Stimulated activated CD4-positive, alpha-beta T cell treated with anti-CD3 and anti-CD28 coated beads, TNF-alpha, amount 100 ng/mL, for 24 hours (primary cell): ENCODE results near the gene SUPT20HL1.
"Not testable (repeated sequence)": the region's sequence is repeated elsewhere in the genome, so short reads cannot be mapped to it uniquely, and the experiment has no call there.

Source experiments
- DNase-seq, 3 experiments: peaks; one replicate each; pipeline ENCODE4 v3.0.0-alpha.2; 2020; ENCODE audit warnings: low read depth in 3 of 3

SUPT20HL1 gene

DNA sequence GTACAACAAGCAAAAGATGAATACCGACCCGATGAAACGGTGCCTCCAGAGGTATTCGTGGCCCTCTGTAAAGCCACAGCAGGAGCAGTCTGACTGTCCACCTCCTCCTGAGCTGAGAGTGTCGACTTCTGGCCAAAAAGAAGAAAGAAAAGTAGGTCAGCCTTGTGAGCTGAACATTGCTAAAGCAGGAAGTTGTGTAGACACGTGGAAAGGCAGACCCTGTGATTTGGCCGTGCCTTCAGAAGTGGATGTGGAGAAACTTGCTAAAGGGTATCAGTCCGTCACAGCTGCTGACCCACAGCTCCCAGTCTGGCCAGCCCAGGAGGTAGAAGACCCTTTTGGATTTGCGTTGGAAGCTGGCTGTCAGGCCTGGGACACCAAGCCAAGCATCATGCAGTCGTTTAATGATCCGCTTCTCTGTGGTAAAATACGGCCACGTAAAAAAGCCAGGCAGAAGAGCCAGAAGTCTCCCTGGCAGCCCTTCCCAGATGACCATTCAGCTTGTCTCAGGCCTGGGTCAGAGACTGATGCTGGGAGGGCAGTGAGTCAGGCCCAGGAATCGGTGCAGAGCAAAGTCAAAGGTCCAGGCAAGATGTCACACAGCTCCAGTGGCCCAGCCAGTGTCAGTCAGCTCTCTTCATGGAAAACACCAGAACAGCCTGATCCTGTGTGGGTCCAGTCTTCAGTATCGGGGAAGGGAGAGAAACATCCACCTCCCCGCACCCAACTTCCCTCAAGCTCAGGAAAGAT is 3.2 kb downstream of the SUPT20HL1 start:
- DNase-seq: not testable (repeated sequence)

DNA sequence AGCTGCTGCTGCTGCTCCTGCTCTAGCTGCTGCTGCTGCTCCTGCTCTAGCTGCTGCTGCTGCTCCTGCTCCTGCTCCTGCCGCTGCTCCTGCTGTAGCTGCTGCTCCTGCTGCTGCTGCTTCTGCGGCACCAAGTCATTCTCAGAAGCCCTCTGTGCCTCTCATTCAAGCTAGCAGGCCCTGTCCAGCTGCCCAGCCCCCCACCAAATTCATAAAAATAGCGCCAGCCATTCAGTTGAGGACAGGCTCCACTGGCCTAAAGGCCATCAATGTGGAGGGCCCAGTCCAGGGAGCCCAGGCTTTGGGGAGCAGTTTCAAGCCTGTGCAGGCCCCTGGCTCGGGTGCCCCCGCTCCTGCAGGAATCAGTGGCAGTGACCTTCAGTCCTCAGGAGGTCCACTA is 3.9 kb downstream of the SUPT20HL1 start:
- no peak for DNase-seq

DNA sequence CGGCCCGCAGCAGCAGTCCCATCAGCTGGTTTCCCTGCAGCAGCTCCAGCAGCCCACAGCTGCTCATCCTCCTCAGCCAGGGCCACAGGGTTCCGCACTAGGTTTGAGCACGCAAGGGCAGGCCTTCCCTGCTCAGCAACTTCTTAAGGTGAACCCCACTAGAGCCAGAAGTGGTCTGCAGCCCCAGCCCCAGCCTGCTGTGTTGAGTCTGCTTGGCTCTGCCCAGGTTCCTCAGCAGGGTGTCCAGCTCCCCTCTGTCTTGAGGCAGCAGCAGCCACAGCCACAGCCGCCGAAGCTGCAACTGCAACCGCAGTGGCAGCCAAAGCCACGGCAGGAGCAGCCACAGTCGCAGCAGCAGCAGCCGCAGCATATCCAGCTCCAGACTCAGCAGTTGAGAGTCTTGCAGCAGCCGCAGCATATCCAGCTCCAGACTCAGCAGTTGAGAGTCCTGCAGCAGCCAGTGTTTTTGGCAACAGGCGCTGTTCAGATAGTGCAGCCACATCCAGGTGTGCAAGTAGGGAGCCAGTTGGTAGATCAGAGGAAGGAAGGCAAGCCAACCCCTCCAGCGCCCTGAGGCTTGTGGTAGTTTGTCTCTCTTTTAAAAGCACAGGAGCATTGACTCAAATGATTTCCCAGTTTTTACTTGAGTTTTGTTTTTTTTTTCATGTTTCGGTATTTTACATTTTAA is 4.6 kb downstream of the SUPT20HL1 start:
- no peak for DNase-seq

DNA sequence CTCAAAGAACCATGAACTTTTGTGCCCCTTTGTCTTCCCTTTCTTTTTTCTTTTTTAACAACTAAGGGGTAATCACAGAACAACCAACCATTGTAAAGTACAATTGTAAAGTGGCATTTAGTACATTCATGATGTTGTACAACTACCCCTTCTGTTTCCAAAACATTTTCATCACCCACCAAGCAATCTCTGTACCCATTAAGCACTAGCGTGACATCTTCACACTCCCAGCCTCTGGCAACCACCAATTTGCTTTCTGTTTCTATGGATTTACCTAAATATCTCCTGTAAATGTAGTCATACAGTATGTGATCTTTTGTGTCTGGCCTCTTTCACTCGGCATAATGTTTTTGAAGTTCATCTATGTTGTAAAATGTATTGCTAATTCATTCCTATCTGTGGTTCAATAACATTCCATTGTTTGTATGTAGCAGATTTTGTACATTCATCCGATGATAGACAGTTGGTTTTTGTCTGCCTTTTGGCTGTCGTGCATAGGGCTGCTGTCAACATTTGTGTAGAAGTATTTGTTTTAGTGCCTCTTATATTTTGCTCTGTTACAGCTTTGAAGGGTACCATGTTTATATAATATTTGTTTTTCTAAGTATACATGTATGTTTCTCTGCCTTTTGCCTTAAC is 6.4 kb downstream of the SUPT20HL1 start:
- not testable (repeated sequence) for DNase-seq

DNA sequence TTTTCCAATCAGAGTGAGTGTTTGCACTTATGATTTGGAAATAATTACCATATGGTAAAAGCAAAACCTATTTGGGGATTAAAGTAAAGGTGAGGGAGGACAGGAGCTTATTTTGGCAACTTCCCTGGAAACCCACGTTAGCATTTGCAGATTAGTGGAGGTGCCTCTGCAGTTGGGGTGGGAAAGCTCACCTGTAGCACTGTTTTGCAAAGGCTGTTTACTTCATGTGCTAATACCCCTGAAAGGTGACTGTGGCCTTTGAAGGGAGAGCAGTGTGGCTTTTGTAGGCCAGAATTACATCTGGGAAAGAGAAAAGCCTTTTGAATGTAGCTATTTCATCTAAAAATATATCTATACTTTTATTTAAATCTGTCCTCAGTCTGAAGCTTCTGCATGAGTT is 9.4 kb downstream of the SUPT20HL1 start:
- no peak for DNase-seq

DNA sequence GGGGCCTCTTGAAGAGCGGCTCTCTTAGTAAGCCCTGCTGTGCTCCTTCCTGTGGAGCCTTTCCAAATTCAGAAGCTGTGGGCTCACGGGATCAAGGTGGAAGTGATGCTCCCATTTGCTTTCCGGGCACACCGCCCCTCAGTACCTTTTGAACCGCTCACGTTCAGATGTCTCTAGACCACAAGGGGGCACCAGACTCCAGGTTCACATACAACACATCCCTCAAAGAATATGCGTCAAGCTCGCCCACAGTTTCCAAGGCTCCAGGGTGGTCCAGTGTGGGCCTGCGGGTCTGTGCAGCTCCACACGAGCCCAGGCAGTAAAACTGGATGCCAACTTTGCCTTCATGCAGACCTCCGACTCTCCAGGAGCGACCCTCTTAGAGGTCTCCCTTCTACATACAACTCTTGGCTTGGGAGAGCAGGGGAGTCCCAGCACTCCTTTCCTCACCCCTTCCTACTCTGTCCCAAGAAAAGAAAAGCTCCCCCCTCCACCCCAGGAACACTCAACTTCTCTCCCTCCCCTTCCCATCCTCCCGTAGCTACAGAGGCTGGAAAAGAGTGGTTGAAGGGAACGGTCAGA is 11.0 kb downstream of the SUPT20HL1 start:
- peak; percentile 22 to 41 (median 34) for DNase-seq

DNA sequence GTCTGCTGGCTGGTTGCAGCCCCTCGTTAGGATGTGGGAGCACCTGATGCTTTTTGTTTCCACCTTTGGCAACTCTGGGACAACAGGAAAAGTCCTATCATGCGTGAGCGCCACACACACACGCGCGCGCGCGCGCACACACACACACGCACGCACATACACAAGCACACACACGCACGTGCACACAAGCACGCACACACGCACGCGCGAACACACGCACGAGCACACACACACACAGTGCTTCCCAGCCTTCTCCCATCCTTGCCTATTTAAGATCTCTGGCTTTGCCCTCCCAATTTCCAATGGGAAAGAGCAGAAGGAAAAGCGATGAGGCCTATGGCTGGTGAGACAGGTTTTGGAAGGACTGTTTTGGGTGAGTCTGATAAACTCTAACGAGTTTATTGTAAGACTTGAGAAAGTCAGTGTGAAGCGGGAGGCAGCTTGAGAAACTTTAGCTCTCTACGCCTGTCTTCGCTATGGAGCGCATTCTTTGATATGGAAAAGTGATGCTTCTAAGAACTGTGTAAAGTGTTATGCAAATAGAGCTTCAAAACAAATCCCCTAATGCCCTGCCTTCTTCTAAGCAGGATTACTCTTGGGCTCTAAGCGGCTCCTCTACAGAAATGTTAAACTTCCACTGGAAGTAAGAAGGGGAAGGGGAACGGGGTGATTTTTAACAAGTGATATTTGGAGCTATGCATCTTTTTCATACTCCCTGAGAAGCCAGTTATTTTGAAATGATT is 11.8 kb downstream of the SUPT20HL1 start:
- DNase-seq: no peak

DNA sequence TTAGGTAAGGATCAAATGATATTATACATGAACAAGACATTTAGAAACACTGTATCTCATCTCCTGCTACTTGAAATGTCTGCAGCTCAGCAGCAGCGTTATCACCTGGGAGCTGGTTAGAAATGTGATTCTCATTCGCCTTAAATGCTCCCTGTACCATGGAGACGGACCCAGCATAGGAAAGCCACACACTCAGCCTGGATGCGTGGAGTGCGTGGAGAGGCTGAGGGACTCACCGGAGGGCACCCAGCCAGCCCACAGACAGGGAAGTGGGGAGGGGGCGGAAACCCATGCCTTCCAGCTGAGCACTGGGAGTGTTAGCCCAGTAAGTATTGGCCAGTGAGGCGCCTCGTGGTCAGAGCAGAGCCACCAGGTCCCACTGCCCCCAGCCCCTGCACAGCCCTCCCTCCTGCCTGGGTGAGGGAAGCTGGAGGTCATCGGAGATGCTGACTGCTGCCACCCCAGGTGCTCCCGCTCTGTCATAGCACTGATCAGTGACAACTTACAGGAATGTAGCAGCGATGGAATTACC is 15.2 kb downstream of the SUPT20HL1 start:
- DNase-seq: no peak

DNA sequence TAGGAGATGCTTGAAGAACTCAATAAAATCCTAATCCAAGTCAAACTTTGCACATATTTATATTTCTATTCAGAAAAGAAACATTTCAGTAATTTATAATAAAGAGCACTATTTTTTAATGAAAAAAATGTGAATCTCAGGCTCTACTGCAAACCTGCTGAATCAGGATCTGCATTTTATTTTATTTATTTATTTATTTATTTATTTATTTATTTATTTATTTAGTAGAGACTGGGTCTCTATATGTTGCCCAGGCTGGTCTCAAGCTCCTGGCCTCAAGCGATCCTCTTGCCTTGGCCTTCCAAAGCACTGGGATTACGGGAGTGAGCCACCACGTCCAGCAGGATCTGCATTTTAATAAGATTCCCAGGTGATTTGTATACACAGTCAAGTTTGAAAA is 16.0 kb downstream of the SUPT20HL1 start:
- DNase-seq: no peak

DNA sequence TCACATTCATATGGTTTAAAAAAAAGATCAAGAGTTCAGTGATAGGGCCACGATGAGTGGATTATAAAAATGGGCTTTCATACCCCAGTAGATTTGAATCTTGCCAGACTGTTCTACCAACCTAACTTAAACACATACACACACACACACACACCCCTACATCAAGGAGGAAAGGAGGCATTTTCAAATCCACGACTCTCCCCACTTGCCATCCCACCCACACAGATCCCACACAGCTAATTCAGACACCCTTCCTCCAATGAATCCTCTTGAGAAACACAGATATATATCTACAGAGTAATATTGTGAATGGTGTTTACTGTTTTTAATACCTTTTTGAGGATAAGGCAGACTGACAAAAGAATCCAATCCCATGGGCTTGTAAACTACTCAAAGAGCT is 16.8 kb downstream of the SUPT20HL1 start:
- no peak for DNase-seq

DNA sequence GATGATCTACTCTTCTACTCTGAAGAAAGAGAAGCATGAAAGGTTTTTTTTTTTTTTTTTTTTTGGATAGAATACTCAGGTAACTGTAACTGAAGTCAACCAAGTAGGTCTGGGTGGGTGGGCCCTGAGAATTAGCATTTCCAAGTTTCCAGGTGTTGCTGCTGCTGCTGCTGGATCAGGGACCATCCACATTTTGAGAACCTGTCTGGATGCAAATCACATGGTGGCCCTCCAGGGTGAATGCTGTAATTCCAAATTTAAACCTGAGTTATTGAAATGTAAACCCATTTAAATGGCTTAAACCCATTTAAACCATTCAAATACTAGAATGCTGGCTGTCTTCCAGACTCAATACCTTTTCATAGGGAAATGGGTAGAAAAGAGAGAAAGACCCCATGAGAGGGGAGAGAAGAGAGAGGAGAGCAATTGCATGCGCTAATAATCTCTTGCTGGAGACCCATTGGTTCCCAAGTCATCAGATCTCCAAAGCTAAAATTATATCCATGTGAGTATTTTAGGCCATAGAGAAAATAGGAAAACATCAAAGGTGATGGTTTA is 17.6 kb downstream of the SUPT20HL1 start:
- DNase-seq: no peak

DNA sequence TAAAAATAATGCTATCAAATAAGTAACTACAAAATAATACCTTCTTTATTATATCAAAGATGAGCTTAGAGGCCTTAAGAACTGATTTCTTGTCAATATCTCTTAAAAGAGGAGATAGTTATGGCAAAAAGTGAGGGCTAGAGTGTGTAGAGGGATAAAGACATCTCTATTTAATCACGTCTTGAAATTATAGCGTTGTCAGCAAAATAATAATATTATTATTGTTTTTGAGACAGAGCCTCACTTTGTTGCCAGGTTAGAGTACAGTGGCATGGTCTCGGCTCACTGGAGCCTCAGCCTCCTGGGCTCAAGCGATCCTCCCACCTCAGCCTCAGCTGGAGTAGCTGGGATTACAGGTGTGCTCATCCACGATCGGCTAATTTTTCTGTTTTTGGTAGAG is 18.3 kb downstream of the SUPT20HL1 start:
- no peak for DNase-seq

DNA sequence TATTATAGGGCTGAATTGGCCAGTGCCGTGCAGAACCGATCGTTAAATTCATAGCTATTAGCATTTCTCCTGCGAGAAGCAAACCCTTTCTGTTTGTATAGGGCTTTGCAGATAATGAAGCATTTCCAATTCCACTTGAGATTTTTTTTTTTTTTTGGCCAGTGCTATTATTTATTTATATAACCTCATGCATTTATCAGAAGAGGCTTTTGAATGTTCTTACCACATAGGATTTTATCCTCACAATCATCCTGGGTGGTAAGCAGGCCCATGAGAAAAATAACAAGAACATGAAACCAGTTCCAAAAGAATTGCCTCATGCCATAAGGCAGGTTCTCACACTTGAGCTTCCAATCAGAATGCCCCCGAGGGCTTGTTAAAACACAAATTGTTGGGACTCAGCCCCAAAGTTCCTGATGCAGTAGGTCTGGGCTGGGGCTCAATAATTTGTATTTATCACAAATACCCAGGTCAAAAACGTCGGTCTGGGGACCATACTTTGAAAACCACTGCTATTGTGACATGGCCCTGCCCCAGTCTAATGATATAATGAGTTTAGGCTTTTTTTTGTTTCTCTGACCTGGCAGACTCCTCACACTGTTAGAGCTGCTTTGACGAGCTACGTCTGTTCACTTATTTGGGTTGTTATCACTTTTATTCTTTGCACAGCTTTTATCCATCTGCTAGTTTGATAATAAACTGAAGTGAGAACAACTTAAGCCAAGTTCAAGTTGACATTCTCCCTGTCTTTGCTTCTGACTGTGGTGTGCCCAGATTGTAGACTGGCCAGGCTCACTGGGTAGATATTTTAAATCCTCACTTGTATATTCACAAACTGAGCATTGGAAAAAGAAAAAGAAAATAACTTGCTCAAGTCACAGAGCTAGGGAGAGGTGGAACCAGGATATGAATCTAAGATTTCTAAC is 20.1 kb downstream of the SUPT20HL1 start:
- no peak for DNase-seq

DNA sequence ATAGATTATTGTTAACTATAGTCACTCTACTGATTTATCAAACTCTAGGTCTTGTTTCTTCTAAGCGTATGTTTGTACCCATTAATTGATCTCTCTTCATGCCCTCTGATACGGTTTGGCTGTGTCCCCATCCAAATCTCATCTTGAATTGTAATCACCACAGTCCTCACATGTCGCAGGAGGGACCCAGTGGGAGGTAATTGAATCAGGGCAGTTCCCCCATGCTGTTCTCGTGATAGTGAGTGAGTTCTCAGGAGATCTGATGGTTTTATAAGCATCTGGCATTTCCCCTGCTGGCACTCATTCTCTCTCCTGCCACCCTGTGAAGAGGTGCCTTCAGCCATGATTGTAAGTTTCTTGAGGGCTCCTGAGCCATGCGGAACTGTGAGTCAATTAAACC is 21.9 kb downstream of the SUPT20HL1 start:
- DNase-seq: not testable (repeated sequence)

DNA sequence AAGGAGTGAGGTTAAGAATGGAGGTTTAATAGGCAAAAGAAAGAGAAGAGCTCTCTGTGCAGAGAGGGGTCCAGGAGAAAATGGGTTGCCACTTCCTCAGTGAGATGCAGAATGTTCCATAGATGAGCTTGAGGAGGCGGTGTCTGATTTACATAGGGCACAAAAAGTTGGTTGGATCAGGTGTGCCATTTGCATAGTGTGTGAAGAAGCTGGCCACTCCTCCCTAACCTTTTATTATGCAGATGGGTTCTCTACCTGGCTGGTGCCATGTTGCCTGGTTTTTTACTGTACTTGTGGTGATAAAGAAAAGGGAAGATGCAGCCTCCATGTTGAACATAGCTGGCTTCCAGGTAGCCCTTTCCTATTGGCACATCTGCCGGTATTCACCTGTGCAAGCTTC is 27.3 kb downstream of the SUPT20HL1 start:
- DNase-seq: no peak

DNA sequence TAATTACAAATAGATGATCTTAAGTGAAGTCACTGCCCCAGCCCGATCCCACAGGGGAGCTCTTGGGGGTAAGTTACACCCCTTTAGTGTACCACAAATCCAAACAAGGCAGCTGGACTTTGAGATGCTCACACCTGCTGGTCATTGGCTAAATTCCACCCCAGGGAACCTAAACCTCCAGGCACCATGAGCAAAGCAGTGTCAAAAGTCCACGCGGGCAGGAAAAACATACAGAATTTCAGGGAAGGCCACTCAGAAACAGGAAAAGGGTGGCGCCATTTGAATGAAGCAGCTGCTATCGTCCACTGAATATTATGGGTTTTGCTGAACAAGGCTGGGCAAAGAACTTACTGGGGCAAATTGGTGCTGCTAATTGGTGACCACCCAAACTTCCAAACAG is 30.9 kb downstream of the SUPT20HL1 start:
- DNase-seq: no peak

DNA sequence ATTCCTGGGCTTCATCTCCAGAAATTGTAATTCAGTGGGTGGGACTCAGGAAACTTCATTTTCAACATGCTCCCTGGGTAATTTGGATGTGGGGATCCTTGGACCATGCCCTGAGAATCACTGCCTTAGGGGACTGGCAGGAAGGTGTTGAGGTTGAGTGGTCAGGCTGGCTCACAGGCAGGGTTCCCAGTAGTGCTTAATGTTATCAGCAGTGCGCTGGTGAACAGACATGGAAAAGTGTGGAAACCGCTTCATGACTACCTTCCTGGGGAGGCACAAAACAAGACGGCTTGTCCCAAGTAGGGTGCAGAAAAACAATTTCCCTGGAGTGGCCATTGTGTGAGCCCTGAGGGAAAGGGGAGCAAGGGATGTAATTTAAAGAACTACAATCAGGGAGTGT is 31.4 kb downstream of the SUPT20HL1 start:
- DNase-seq: no peak

DNA sequence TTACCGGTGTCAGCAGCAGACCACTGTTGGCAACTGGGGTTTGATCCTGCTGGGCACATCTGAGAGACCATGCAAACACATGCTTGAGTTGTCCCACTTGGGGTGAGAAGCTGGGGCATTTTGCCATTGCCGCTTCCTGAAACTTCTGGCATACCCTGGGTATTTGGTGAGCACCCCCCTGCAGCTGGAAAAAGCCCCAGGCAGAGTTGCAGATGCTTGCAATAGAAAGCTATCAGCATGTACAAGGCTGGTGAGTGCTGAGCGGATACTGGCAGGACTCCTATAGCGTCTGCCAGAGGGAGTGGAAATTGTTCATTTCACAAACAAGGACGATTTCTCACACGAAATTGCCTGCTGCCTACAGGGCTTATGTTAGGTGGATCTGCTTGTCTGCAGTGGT is 32.3 kb downstream of the SUPT20HL1 start:
- DNase-seq: no peak

DNA sequence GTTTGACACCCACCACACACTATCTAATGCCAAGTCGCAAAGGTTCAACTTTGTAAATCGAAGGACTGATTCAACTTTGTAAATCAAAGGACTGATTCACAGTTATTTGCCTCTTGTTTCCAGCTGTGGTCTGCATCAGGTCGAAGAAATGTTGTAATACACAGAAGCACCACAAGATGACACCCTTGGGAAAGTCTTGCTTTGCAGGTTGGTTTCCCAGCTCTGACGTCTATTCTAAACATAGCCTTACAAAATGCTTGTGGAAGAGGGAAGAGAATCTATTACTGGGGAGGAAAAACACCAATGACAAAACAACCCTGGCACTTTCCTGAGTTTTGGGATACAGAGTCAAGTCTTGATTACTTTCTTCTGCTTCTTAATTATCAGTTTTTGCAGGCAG is 35.3 kb downstream of the SUPT20HL1 start:
- peak; percentile 2 to 28 (median 7) for DNase-seq

DNA sequence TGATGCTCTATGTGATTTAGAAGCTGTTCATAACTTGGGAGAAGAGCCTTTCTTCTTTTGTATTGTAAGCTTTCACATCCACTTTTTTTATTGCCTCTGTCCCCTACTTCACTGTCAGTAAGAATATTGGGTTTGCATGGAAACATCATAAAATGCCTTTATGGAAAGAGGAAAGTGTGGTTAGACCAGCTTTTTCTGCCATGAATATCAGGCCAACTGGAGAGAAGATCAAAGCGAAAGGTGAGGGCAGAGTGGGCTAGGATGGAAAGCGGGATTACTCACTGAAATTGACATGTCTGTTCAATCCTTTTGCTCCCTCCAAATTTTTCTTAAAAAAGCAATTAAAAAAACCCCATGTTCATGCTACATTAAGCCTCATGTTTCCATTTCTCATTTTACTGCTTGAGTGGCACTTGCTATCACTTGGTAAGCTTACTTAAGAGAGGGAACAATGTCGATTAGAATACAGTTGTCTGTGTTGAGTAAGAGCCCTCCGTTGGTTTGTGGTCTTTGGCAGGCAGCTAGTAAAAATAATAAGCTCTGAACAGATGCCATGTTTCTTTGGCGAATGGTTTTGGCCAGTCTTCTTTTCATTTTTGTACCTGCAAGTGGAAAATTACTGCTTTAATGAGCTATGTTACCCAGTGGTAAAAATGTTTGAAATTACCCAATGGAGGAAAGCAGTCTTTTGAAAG is 35.9 kb downstream of the SUPT20HL1 start:
- DNase-seq: no peak
